ENCODE measurements around the gene PPRC1. TPM values are rescaled to one million over a fixed set of nuclear protein-coding genes. Genes with fewer than 3 reads are reported as not detected.

PPRC1 gene
- polyA plus RNA-seq, 1 donor from 2014 or later = 6.0 TPM

Small RNAs within 50 kb of the gene (small RNA-seq; reads per million reads assigned to genes)
- gene AL500527.1 (0 reads per million in 3 experiments), gene AL500527.2 (0 reads per million in 3 experiments)

Other genes with a start within 250 kb of the PPRC1 start
- 11.7 and 13.4 TPM in 2 replicates for gene ARMH3, start 76.9 kb upstream of the PPRC1 start, polyA plus RNA-seq
- 9.0 and 9.6 TPM in 2 replicates for gene HPS6, start 67.7 kb upstream of the PPRC1 start, polyA plus RNA-seq
- 107 and 112 TPM in 2 replicates for gene LDB1, start 12.7 kb upstream of the PPRC1 start, polyA plus RNA-seq
- 33.4 and 36.0 TPM in 2 replicates for gene NOLC1, start 19.3 kb downstream of the PPRC1 start, polyA plus RNA-seq
- gene ELOVL3, start 93.3 kb downstream of the PPRC1 start, polyA plus RNA-seq = not detected in 2 replicates
- not detected in 2 replicates for gene PITX3, start 108.5 kb downstream of the PPRC1 start, polyA plus RNA-seq
- gene GBF1, start 112.5 kb downstream of the PPRC1 start, polyA plus RNA-seq = 14.9 and 21.4 TPM in 2 replicates